SJSA1 (cell line): ENCODE data around the gene GASK1A. TPM values are rescaled to one million over a fixed set of nuclear protein-coding genes. Genes with fewer than 3 reads are reported as not detected.
"Not testable (repeated sequence)": the region's sequence is repeated elsewhere in the genome, so short reads cannot be mapped to it uniquely, and the experiment has no call there.

ENCODE experiments used
- DNase-seq, 2 experiments: peaks; one replicate each; pipeline ENCODE4 v3.0.0-alpha.2; 2015 to 2020; ENCODE audit warnings: low spot score in 2 of 2, low read depth in 1 of 2
- H3K27ac ChIP-seq: fragments of 250-450 bp; sonication (Bioruptor Pico); 2 replicates; pipeline ENCODE4 v1.5.1; 2020; ENCODE audit warnings: mild to moderate bottlenecking, moderate library complexity
- H3K27me3 ChIP-seq: fragments of 250-450 bp; sonication (Bioruptor Pico); replicated peaks from 2 replicates; pipeline ENCODE4 v1.5.1; 2020; ENCODE audit warnings: mild to moderate bottlenecking, moderate library complexity
- H3K36me3 ChIP-seq: fragments of 250-450 bp; sonication (Bioruptor Pico); 2 replicates; pipeline ENCODE4 v1.5.1; 2020; ENCODE audit warnings: mild to moderate bottlenecking
- H3K4me1 ChIP-seq: fragments of 250-450 bp; sonication (Bioruptor Pico); replicated peaks from 2 replicates; pipeline ENCODE4 v1.6.1; 2021; ENCODE audit warnings: mild to moderate bottlenecking
- H3K4me3 ChIP-seq: fragments of 250-450 bp; sonication (Bioruptor Pico); 2 replicates; pipeline ENCODE4 v1.5.1; 2020; ENCODE audit warnings: mild to moderate bottlenecking
- H3K9me3 ChIP-seq: fragments of 250-450 bp; sonication (Bioruptor Pico); replicated peaks from 2 replicates; pipeline ENCODE4 v1.5.1; 2020; ENCODE audit warnings: mild to moderate bottlenecking
- total RNA-seq: library from RNA; depleted of rRNA; stranded (reverse); fragments of >200 nt; shearing (Covaris generic); gene quantifications from 2 replicates; pipeline ENCODE4 v1.2.3, GENCODE V29; 2014

The GASK1A gene
- total RNA-seq, 1 experiment from 2014 or later = not detected

DNA sequence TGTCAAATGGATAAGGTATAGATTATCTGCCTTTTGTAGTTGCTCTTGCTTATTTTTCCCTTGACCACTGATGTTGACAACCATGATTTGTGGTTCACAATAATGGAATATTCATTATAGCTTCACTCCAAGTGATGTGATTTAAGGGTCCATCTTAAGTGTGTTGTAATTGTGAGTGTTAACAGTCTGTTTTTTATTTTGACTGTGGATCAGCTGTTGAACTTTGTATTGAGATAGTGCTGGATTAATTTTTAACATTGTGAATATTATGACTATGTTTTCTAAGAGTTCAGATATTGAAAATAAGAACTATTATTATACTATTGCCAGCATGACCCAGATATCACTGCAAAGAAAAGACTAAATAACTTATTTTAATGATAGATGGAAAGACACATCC is 8.6 kb upstream of the GASK1A start:
- H3K27me3 ChIP-seq = no peaks in the 10 kb centered on the region
- H3K4me1 ChIP-seq = no peaks in the 10 kb centered on the region
- H3K9me3 ChIP-seq = no peaks in the 10 kb centered on the region
- no peak for DNase-seq
- no peak overlapping the region for H3K27ac ChIP-seq
- H3K4me3 ChIP-seq = no peak overlapping the region
- H3K36me3 ChIP-seq = no peaks in the 10 kb centered on the region

- Histone ChIP-seq H3K36me3 (no peaks in the 10 kb centered on the region), H3K4me3 (no peak overlapping the region), H3K4me1 (no peaks in the 10 kb centered on the region), H3K27ac (no peak overlapping the region), H3K9me3 (no peaks in the 10 kb centered on the region), H3K27me3 (no peaks in the 10 kb centered on the region)
- DNase-seq = no peak
Measured at GRCh38 chr3:42970976-42971772, 7.9 kb upstream of the GASK1A start.

DNA sequence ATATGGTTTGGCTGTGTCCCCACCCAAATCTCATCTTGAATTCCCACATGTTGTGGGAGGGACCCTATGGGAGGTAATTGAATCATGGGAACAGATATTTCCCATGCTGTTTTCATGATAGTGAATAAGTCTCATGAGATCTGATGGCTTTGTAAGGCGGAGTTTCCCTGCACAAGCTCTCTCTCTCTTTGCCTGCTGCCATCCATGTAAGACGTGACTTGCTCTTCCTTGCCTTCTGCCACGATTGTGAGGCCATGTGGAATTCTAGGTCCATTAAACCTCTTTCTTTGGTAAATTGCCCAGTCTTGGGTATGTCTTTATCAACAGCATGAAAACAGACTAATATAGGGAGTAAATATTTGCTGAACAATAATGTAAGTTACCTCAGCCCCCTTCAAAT is 4.2 kb upstream of the GASK1A start:
- DNase-seq, H3K4me1 ChIP-seq, H3K4me3 ChIP-seq, H3K27ac ChIP-seq, H3K36me3 ChIP-seq, H3K9me3 ChIP-seq: not testable (repeated sequence)
- peaks cover 17% of the 10 kb centered on the region for H3K27me3 ChIP-seq

DNA sequence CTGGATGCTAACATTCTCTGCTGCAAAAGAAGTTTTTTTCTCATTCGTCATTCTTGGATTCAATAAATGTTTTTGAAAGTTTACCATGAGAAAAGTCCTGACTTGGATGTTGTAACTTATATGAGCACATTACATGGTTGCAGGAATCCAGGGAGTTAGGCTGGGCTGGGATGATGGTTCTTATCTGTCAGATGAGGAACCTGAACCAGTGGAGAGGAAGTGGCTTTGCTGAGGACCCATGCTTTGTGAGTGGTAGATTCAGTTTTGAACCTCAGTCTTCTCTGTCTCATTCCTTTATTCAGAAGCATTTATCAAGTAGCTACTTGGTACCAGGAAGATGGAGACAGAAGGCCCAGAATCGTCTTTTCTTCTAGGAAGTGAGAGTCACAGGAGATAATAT is 3.7 kb upstream of the GASK1A start:
- Histone ChIP-seq H3K36me3 (no peaks in the 10 kb centered on the region), H3K4me3 (no peak overlapping the region), H3K27ac (no peak overlapping the region), H3K9me3 (no peaks in the 10 kb centered on the region), H3K27me3 (peaks cover 17% of the 10 kb centered on the region), H3K4me1 (no peaks in the 10 kb centered on the region)
- no peak for DNase-seq

GRCh38 chr3:42975955-42976354 is 3.2 kb upstream of the GASK1A start:
- no peaks in the 10 kb centered on the region for H3K4me1 ChIP-seq
- no peak for DNase-seq
- no peaks in the 10 kb centered on the region for H3K36me3 ChIP-seq
- H3K27ac ChIP-seq = no peak overlapping the region
- peaks cover 17% of the 10 kb centered on the region for H3K27me3 ChIP-seq
- H3K4me3 ChIP-seq = no peak overlapping the region
- H3K9me3 ChIP-seq = no peaks in the 10 kb centered on the region

DNA sequence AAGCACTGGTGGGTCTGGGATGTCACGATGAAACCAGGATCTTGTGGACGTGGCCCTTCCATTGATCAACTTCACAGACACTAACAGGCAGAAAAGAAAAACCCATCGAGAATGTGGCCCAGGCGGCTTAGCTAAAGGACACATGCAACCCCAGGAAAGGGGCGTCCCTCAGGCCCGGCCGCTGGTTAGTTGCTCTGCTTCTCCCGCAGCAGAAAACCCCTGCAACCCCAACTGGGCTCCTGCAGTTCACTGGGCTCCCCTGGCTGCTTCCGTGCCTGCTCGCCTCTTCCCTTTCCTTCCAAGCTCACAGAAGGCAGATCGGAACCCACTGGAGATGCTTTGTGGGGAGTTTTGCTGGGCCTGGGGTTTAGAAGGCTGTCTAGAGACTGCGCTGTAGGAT is 1.1 kb downstream of the GASK1A start:
- no peak for DNase-seq
- H3K36me3 ChIP-seq = no peaks in the 10 kb centered on the region
- H3K27me3 ChIP-seq = peaks cover 17% of the 10 kb centered on the region
- H3K4me3 ChIP-seq = no peak overlapping the region
- no peak overlapping the region for H3K27ac ChIP-seq
- H3K9me3 ChIP-seq = no peaks in the 10 kb centered on the region
- no peaks in the 10 kb centered on the region for H3K4me1 ChIP-seq

GRCh38 chr3:42980909-42981308 is 1.8 kb downstream of the GASK1A start:
- Histone ChIP-seq H3K4me1 (no peaks in the 10 kb centered on the region), H3K36me3 (no peaks in the 10 kb centered on the region), H3K4me3 (no peak overlapping the region), H3K27me3 (peaks cover 17% of the 10 kb centered on the region), H3K9me3 (no peaks in the 10 kb centered on the region), H3K27ac (no peak overlapping the region)
- DNase-seq = no peak

DNA sequence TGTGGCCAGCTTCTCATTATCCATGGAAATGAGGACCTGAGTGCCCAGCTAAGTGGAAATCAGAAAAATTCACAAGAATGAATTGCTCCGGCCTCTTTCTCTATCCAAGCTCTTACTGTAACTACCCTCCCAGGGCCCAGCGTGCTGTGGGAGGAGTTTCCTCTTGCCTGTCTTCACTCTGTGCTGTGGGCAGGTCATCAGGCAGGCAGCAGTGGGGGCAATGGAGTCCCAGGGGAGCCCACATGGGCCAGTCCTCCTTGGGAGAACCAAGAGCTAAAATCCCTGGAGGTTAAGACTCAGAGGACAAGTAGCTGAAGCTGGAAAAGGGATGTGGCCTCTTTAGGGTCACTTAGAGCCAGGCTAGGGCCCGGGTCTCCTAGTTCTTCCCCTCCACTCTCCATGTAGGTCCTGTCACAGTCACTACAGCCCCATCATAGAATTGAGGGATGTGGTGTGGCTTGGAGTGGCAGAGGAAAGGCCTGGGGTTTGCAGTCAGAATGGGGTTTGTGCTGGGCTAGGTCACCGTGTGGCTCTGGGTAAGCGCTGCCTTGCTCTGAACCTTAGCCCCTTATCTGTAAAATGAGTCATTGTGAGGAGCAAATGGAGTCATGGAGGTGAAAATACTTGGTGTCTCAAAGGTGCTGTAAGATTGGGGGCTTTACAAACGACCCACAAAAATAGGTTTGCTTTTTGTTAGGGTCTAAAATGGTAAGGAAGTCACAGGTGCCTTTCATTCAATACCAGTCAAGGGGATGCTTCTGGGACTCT is 3.7 kb downstream of the GASK1A start:
- H3K9me3 ChIP-seq = no peaks in the 10 kb centered on the region
- H3K27me3 ChIP-seq = peaks cover 17% of the 10 kb centered on the region
- no peaks in the 10 kb centered on the region for H3K4me1 ChIP-seq
- no peaks in the 10 kb centered on the region for H3K36me3 ChIP-seq
- H3K27ac ChIP-seq = no peak overlapping the region
- no peak overlapping the region for H3K4me3 ChIP-seq
- no peak for DNase-seq

GRCh38 chr3:42983927-42984326 is 4.8 kb downstream of the GASK1A start:
- peaks cover 10% of the 10 kb centered on the region for H3K27me3 ChIP-seq
- H3K9me3 ChIP-seq = no peaks in the 10 kb centered on the region
- no peak overlapping the region for H3K27ac ChIP-seq
- no peak overlapping the region for H3K4me3 ChIP-seq
- no peaks in the 10 kb centered on the region for H3K36me3 ChIP-seq
- no peak for DNase-seq
- H3K4me1 ChIP-seq = no peaks in the 10 kb centered on the region

DNA sequence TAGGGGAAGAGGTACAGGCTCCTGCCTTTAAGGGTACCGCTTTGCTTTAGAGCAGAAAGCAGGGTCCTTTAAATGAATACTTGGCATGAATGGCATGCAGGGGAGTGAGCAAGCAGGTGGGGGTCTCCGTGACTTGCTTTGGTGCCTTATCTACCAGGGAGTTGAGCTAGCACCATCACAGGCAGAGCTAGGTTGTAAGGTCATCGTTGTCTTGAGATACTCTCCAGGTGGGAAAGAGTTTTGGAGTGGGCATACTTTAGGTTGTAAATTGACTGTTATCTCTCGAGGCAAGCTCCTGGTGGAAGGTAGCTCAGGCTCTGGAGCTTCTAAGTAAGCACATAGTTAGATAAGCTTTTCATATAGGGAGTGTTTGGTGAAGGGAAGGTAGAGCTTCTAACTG is 5.6 kb downstream of the GASK1A start:
- no peak overlapping the region for H3K4me3 ChIP-seq
- DNase-seq = no peak

DNA sequence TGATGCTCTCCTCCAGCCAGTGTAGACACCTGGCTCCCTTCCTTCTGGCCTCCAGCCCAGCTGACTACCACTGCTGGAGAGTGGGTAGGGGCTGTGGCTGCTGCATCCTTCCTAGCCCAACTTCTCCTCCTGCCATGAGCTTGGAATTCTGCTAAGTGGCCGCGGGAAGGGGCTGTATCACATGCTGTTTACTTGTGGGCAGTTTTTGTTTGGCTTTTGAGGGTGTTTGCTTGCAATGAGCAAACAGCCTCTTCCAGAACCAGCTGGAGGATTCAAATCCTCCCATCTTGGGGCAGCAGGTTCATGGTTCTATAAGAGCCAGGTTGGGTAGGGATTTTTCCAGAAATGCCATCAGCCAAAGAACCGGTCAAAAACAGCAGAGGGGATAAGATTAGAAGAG is 9.0 kb downstream of the GASK1A start:
- H3K4me3 ChIP-seq = no peak overlapping the region
- H3K36me3 ChIP-seq = no peaks in the 10 kb centered on the region
- H3K4me1 ChIP-seq = no peaks in the 10 kb centered on the region
- H3K27me3 ChIP-seq = no peaks in the 10 kb centered on the region
- H3K27ac ChIP-seq = no peak overlapping the region
- no peak for DNase-seq
- H3K9me3 ChIP-seq = no peaks in the 10 kb centered on the region

More for the DNA sequence above, 5.6 kb downstream of the GASK1A start:
- Histone ChIP-seq H3K4me1 (no peaks in the 10 kb centered on the region), H3K36me3 (no peaks in the 10 kb centered on the region), H3K27me3 (peaks cover 2% of the 10 kb centered on the region), H3K9me3 (no peaks in the 10 kb centered on the region), H3K27ac (no peak overlapping the region)

- no peak overlapping the region for H3K27ac ChIP-seq
Measured at GRCh38 chr3:42988566-42988965, 9.5 kb downstream of the GASK1A start.

GRCh38 chr3:42991341-42992315 is 12.5 kb downstream of the GASK1A start:
- no peak overlapping the region for H3K27ac ChIP-seq
- no peak overlapping the region for H3K4me3 ChIP-seq
- H3K27me3 ChIP-seq = no peaks in the 10 kb centered on the region
- no peaks in the 10 kb centered on the region for H3K4me1 ChIP-seq
- H3K36me3 ChIP-seq = no peaks in the 10 kb centered on the region
- no peak for DNase-seq
- no peaks in the 10 kb centered on the region for H3K9me3 ChIP-seq

More at GRCh38 chr3:42988566-42988965, 9.5 kb downstream of the GASK1A start:
- no peak for DNase-seq
- Histone ChIP-seq H3K9me3 (no peaks in the 10 kb centered on the region), H3K4me3 (no peak overlapping the region), H3K27me3 (no peaks in the 10 kb centered on the region), H3K4me1 (no peaks in the 10 kb centered on the region), H3K36me3 (no peaks in the 10 kb centered on the region)
